ENCODE data around the gene SEMA3B. TPM values are rescaled to one million over a fixed set of nuclear protein-coding genes. Genes with fewer than 3 reads are reported as not detected.
A peak's percentile ranks its signal among the peaks of the same experiment; 100 is the strongest.

The SEMA3B gene
- total and polyA plus RNA-seq, 2 experiments from 2014 or later, result 67.7 to 104 TPM

DNA sequence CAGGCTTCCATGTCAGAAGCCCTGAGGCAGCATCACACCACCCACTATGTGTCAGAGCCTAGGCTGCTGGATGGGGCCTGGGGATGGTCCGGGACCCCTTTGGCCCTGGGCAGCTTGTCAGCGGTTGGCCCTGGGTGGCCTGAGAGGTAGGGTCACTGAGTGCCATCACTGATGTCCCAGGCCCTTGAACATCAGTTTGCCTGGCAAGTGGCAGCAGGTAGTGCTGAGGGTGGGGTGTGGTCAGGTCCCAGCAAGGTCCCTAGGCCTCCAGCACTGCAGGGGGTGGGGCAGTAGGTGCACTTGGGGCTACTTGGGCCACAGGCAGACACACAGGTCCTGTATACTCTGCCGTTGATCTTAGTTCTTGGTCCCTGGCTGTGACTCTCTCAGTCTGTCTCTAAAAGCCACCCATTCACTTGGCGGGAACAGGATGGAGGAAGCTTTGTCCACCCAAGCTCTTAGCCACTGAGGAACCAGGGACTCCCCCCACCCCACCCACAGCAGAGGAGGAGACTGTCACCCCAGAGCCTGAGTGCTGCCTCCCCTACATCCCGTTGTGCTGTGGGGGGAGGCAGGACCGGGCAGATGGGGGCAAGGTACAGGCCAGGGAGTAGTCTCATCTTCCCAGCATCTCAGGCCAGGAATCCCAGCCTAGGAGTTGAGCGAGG lies 27.1 kb upstream of the SEMA3B start:
- Histone ChIP-seq H3K9me2 (replicated peaks; ENCODE audit: insufficient read depth) (no peaks in the 10 kb centered on the region), H3K36me3 (replicated peaks; ENCODE audit: insufficient read depth, low read depth) (no peaks in the 10 kb centered on the region), H3K9me3 (ENCODE audit: low read depth) (no peaks in the 10 kb centered on the region), H3K4me2 (peak overlapping the region; percentile 29), H3K4me3 (no peak overlapping the region), H3K27me3 (no peaks in the 10 kb centered on the region), H3K79me2 (peaks cover 97% of the 10 kb centered on the region), H3K27ac (no peak overlapping the region), H3K4me1 (ENCODE audit: insufficient read depth) (peaks cover 35% of the 10 kb centered on the region), H4K20me1 (ENCODE audit: insufficient read depth, poor library complexity, severe bottlenecking) (peaks cover 54% of the 10 kb centered on the region), H2AFZ (no peak overlapping the region)
- DNase-seq (ENCODE audit: low spot score), result no peak
- TF ChIP-seq, protein P1, sequence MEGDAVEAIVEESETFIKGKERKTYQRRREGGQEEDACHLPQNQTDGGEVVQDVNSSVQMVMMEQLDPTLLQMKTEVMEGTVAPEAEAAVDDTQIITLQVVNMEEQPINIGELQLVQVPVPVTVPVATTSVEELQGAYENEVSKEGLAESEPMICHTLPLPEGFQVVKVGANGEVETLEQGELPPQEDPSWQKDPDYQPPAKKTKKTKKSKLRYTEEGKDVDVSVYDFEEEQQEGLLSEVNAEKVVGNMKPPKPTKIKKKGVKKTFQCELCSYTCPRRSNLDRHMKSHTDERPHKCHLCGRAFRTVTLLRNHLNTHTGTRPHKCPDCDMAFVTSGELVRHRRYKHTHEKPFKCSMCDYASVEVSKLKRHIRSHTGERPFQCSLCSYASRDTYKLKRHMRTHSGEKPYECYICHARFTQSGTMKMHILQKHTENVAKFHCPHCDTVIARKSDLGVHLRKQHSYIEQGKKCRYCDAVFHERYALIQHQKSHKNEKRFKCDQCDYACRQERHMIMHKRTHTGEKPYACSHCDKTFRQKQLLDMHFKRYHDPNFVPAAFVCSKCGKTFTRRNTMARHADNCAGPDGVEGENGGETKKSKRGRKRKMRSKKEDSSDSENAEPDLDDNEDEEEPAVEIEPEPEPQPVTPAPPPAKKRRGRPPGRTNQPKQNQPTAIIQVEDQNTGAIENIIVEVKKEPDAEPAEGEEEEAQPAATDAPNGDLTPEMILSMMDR (IDR thresholded peaks at IDR 0.05; ENCODE audit: poor library complexity), result no peak
- TF ChIP-seq EZH2 (IDR thresholded peaks at IDR 0.05; ENCODE audit: borderline replicate concordance) (no peak), EZH2phosphoT487 (IDR thresholded peaks at IDR 0.05; ENCODE audit: low read depth, severe bottlenecking, unreplicated experiment) (no peak)
- 72% methylated on average over 7 of the region's 7 CpGs for whole genome bisulfite sequencing (ENCODE audit: low lambda C conversion rate, missing lambda C conversion rate)

DNA sequence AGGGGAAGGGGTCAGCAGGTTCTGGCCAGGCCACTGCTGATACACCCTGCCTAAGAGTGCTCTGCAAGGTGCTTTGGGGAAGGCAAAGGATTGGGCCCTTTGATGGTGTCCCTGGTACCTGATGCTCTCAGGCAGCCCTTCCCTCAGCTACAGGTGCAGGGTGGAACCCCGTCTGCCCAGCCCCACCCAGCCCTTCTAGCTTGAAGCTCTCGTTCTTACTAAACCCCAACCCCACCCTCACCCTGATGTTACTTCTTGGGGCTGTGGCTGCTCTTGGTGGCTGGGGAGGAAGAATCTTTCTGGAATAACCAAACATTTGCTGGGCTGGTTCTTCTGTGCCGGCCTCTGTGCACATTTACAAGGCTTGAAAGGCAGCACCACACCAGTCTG lies 26.6 kb upstream of the SEMA3B start:
- Histone ChIP-seq H3K4me1 (ENCODE audit: insufficient read depth) (peaks cover 40% of the 10 kb centered on the region), H4K20me1 (ENCODE audit: insufficient read depth, poor library complexity, severe bottlenecking) (peaks cover 55% of the 10 kb centered on the region), H3K4me3 (no peak overlapping the region)

DNA sequence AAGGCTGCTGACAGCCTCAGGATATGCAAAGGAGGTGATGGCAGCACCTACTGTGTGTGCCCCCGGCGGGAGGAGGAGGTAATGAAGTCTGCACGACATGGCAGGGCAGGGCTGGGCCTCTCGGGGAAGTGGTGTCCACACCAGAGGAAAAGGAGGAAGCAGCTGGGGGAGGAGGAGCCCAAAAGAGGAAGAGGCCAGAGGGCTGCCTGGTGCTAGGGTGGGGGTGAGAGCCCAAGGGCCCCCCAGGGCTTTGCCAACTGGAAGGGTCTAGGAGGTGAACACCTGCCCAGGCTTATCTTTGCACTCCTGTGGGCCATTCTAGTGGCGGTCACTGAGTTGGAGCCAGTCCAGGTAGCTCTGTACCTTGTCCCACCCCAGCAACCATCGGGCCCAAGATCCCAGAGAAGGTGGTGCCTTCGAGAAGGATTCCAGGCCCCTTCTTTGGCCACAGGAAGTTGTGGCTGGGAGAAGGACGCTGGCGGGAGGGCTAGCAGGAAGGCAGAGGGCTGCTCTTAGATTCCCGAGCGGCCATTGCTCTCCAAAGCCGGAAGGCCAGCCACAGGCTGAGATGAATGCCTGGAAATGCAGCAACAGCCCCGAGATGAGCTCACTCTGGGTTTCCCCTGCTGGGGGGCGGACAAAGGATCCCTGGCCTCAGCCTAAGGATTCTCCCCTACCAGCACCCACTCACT lies 25.9 kb upstream of the SEMA3B start:
- H3K9me2 ChIP-seq (replicated peaks; ENCODE audit: insufficient read depth), result no peaks in the 10 kb centered on the region
- H3K9me3 ChIP-seq (ENCODE audit: low read depth), result no peaks in the 10 kb centered on the region
- H3K27me3 ChIP-seq, result no peaks in the 10 kb centered on the region
- peak overlapping the region; percentile 48 for H3K27ac ChIP-seq
- peaks cover 40% of the 10 kb centered on the region for H3K4me1 ChIP-seq (ENCODE audit: insufficient read depth)
- DNase-seq (ENCODE audit: low spot score), result no peak
- H3K36me3 ChIP-seq (replicated peaks; ENCODE audit: insufficient read depth, low read depth), result no peaks in the 10 kb centered on the region
- peaks cover 97% of the 10 kb centered on the region for H3K79me2 ChIP-seq
- TF ChIP-seq, protein P1 (IDR thresholded peaks at IDR 0.05; ENCODE audit: poor library complexity), result no peak
- TF ChIP-seq EZH2 (IDR thresholded peaks at IDR 0.05; ENCODE audit: borderline replicate concordance) (no peak), EZH2phosphoT487 (IDR thresholded peaks at IDR 0.05; ENCODE audit: low read depth, severe bottlenecking, unreplicated experiment) (no peak)
- no peak overlapping the region for H3K4me2 ChIP-seq
- H2AFZ ChIP-seq, result no peak overlapping the region
- H3K4me3 ChIP-seq, result no peak overlapping the region
- H4K20me1 ChIP-seq (ENCODE audit: insufficient read depth, poor library complexity, severe bottlenecking), result peaks cover 59% of the 10 kb centered on the region
- 75% methylated on average over 14 of the region's 14 CpGs for WGBS (ENCODE audit: low lambda C conversion rate, missing lambda C conversion rate)

More for the DNA sequence above, 26.6 kb upstream of the SEMA3B start:
- DNase-seq (ENCODE audit: low spot score), result no peak
- WGBS (ENCODE audit: low lambda C conversion rate, missing lambda C conversion rate), result 90% methylated on average over 3 of the region's 3 CpGs
- Histone ChIP-seq H3K27ac (peak overlapping the region; percentile 48), H3K27me3 (no peaks in the 10 kb centered on the region), H3K4me2 (no peak overlapping the region), H3K9me2 (replicated peaks; ENCODE audit: insufficient read depth) (no peaks in the 10 kb centered on the region), H3K79me2 (peaks cover 97% of the 10 kb centered on the region), H3K36me3 (replicated peaks; ENCODE audit: insufficient read depth, low read depth) (no peaks in the 10 kb centered on the region), H3K9me3 (ENCODE audit: low read depth) (no peaks in the 10 kb centered on the region), H2AFZ (no peak overlapping the region)
- TF ChIP-seq EZH2phosphoT487 (IDR thresholded peaks at IDR 0.05; ENCODE audit: low read depth, severe bottlenecking, unreplicated experiment) (no peak), EZH2 (IDR thresholded peaks at IDR 0.05; ENCODE audit: borderline replicate concordance) (no peak)
- TF ChIP-seq, protein P1 (IDR thresholded peaks at IDR 0.05; ENCODE audit: poor library complexity), result no peak

All from hepatocyte (in vitro differentiated cells).